Measurements from ENCODE around the gene HCAR2.
"Not testable (repeated sequence)": the region's sequence is repeated elsewhere in the genome, so short reads cannot be mapped to it uniquely, and the experiment has no call there.

- TF ChIP-seq POLR2A, CTCF (IDR thresholded peaks at IDR 0.05): not testable (repeated sequence)
These were observed 10.5 kb upstream of the HCAR2 start for GRCh38 chr12:122713491-122714188.
